GM21619 (cell line): Measurements from ENCODE around the gene AGPAT1.

ENCODE experiments used
- ATAC-seq: cut with Tn5 transposase; IDR thresholded peaks from one replicate; pipeline ENCODE4 v1.9.1; 2021; ENCODE audit not compliant: unreplicated experiment

Gene AGPAT1

GRCh38 chr6:32127409-32127716, 48.5 kb downstream of the AGPAT1 start:
- ATAC-seq: no peak

- ATAC-seq: no peak
These were observed 49.0 kb downstream of the AGPAT1 start for GRCh38 chr6:32126880-32127279.

GRCh38 chr6:32123681-32124080, 52.2 kb downstream of the AGPAT1 start:
- ATAC-seq: no peak

- ATAC-seq: no peak
These were observed 55.3 kb downstream of the AGPAT1 start for GRCh38 chr6:32120573-32121059.

- ATAC-seq: no peak
These were observed 56.9 kb downstream of the AGPAT1 start for GRCh38 chr6:32118782-32119628.
